ENCODE data around the gene CCDC86.
A peak's percentile ranks its signal among the peaks of the same experiment; 100 is the strongest.

The CCDC86 gene

DNA sequence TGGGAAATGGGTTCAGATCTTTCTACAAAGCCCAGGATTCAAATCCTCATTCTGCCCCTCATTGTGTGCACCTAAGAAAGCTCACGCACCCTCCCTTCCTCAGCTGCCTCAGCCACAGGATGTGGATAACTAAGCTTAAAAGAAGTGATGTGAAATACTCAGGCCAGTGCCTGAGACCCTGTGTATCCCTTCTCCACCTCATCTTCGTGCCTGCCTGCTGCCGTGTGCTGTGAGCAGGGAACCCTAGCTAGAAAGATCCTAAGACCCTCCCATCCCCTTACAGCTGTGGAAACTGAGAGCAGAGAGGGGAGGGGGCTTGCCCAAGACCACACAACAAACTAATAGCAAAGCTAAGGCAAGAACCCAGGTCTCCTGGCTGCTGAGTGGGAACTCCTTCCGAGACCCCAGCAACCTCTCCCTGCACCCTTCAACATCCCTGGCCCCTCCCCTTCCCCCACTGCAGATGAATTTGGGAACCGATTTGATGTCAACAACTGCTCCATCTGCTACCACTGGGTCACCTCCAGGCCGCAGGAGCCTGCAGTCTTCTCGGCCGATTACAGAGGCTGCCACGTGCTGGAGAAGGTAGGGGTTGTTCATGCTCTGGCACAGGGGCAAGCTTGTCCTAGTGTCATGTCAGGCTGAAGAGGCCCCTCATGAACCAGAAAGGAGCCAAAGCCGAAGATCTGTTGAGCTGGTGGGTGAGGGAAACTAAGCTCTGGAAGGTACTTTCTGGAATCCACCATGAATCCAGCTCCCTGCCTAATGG is 27.0 kb downstream of the CCDC86 start:
- DNase-seq (ENCODE audit: low spot score in 2 of 2) (no peak), ATAC-seq (no peak)
- Mint-ChIP-seq H3K27ac (no peak overlapping the region), H3K4me1 (peaks cover 7% of the 10 kb centered on the region), H3K4me3 (no peak overlapping the region), H3K36me3 (no peaks in the 10 kb centered on the region), H3K9me3 (no peaks in the 10 kb centered on the region)

DNA sequence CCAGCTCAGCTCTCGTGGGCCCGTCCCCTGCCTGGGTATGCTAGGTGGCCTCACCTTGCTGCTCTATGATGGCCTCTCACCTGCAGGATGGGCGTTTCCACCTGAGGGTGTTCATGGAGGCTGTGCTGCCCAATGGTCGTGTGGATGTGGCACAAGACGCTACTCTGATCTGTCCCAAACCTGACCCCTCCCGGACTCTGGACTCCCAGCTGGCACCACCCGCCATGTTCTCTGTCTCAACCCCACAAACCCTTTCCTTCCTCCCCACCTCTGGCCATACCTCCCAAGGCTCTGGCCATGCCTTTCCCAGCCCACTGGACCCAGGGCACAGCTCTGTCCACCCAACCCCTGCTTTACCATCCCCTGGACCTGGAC is 27.5 kb downstream of the CCDC86 start:
- H3K4me1 Mint-ChIP-seq = peaks cover 7% of the 10 kb centered on the region
- H3K4me3 Mint-ChIP-seq = no peak overlapping the region
- ATAC-seq = no peak
- no peak for DNase-seq (ENCODE audit: low spot score in 2 of 2)
- H3K36me3 Mint-ChIP-seq = no peaks in the 10 kb centered on the region
- no peaks in the 10 kb centered on the region for H3K9me3 Mint-ChIP-seq
- H3K27ac Mint-ChIP-seq = no peak overlapping the region

DNA sequence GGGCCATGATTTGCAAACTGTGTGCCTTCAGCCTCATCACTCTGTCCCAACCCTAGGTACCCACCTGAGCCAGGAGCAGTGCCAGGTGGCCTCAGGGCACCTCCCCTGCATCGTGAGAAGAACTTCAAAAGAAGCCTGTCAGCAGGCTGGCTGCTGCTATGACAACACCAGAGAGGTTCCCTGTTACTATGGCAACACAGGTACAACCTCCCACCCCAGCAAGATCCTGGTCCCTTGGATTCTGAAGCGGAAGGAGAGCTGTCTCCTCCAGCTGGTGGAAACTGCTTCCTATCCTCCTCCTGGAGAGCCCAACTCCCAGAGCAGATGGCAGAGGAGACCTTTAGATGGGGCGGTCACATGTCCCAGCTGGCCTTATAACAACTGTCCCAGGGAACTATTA is 28.4 kb downstream of the CCDC86 start:
- Mint-ChIP-seq H3K4me3 (no peak overlapping the region), H3K27ac (no peak overlapping the region)
- DNase-seq (ENCODE audit: low spot score in 2 of 2) = no peak

DNA sequence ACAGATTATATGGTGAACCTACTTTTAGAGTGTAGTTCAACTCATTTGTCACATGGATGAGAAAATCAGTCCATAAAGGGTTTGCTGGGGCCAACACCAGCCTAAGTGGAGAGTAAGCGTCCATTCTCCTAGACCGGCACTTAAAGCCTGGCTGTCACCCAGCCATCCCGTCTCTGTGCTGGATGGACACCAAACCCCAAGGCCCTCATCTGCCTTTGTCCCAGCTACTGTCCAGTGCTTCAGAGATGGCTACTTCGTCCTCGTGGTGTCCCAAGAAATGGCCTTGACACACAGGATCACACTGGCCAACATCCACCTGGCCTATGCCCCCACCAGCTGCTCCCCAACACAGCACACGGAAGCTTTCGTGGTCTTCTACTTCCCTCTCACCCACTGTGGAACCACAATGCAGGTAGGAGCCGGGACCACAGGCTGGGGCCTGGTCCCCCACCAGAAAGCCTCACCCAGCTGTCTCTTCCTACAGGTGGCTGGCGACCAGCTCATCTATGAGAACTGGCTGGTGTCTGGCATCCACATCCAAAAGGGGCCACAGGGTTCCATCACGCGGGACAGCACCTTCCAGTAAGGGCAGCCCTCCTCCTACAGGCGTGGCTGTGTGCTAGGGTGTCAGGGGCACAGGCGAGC is 28.9 kb downstream of the CCDC86 start:
- no peak overlapping the region for H3K27ac Mint-ChIP-seq
- no peak overlapping the region for H3K4me3 Mint-ChIP-seq
- H3K4me1 Mint-ChIP-seq = peaks cover 7% of the 10 kb centered on the region
- H3K36me3 Mint-ChIP-seq = no peaks in the 10 kb centered on the region
- ATAC-seq (no peak), DNase-seq (ENCODE audit: low spot score in 2 of 2) (no peak)
- no peaks in the 10 kb centered on the region for H3K9me3 Mint-ChIP-seq

More for the DNA sequence above, 28.4 kb downstream of the CCDC86 start:
- ATAC-seq = no peak
- H3K9me3 Mint-ChIP-seq = no peaks in the 10 kb centered on the region
- no peaks in the 10 kb centered on the region for H3K36me3 Mint-ChIP-seq
- peaks cover 7% of the 10 kb centered on the region for H3K4me1 Mint-ChIP-seq

DNA sequence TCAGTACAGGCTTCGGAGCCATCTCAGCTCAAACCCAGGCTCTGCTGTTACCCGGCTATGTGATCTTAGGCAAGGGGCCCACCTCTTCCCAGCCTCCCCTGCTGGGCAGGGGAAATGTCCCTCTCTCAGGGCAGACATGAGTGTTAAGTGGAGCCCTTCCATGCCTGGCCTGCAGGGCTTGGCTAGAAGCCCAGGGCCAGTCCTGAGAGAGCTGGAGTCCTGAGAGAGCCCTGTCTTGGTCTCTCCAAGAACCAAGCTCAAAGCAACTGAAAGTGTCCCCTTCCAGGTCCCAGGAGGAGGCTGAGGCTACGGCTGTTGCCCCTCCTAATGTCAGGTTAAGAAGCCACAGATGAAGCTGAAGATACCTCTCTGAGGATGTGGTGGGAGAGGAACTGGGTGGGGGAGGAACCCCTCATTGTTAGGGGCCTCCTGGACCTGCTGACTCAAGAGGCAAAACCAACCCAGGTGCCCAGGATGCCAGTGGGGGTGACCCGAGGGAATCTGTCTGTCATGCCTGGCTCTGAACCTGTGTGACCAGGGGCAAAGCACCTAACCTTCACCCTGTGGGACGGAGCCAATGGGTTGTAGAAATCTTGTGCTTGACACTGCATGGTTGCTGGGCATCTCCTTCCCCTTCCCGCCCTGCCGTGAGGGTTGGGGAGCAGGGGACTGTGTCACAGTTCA is 29.6 kb downstream of the CCDC86 start:
- Mint-ChIP-seq H3K36me3 (no peaks in the 10 kb centered on the region), H3K4me1 (peaks cover 7% of the 10 kb centered on the region), H3K9me3 (no peaks in the 10 kb centered on the region), H3K27ac (no peak overlapping the region), H3K4me3 (no peak overlapping the region)
- no peak for DNase-seq (ENCODE audit: low spot score in 2 of 2)
- no peak for ATAC-seq

- Mint-ChIP-seq H3K4me1 (peaks cover 7% of the 10 kb centered on the region), H3K27ac (no peak overlapping the region), H3K4me3 (no peak overlapping the region), H3K36me3 (no peaks in the 10 kb centered on the region), H3K9me3 (no peaks in the 10 kb centered on the region)
- DNase-seq (ENCODE audit: low spot score in 2 of 2) (no peak), ATAC-seq (no peak)
Measured at GRCh38 chr11:60872124-60872960, 30.4 kb downstream of the CCDC86 start.

DNA sequence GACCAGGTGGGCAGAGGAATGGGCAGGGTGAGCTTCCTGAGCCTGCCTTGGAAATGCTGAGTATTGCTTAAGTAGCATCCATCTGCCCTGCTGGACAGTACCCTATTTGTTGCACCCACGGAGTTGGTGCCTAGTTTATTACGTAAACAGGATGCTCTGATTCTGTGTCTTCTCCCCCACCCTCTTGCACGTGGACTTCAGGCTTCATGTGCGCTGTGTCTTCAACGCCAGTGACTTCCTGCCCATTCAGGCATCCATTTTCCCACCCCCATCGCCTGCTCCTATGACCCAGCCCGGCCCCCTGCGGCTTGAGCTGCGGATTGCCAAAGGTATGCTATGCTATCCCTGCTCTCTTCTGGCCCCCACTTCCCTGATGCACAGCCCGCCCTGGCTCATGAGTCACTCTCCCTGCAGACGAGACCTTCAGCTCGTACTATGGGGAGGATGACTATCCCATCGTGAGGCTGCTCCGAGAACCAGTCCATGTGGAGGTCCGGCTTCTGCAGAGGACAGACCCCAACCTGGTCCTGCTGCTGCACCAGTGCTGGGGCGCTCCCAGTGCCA is 31.1 kb downstream of the CCDC86 start:
- no peak for ATAC-seq
- DNase-seq (ENCODE audit: low spot score in 2 of 2) = no peak
- peak overlapping the region; percentile 56 for H3K27ac Mint-ChIP-seq
- no peaks in the 10 kb centered on the region for H3K9me3 Mint-ChIP-seq
- peaks cover 7% of the 10 kb centered on the region for H3K4me1 Mint-ChIP-seq
- H3K36me3 Mint-ChIP-seq = no peaks in the 10 kb centered on the region
- H3K4me3 Mint-ChIP-seq = no peak overlapping the region

DNA sequence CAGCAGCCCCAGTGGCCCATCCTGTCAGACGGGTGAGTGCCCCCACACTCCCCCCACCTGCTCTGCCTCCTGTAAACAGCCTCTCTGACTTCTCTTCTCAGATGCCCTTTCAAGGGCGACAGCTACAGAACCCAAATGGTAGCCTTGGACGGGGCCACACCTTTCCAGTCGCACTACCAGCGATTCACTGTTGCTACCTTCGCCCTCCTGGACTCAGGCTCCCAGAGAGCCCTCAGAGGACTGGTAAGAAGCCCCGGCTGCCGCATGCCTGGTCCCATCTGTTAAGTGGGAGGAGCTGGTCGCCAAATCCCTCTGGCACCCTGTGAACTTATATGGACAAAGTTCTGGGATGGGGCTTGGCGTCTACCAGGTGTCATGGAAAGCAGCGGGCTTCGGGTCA is 31.6 kb downstream of the CCDC86 start:
- no peak for ATAC-seq
- H3K27ac Mint-ChIP-seq = peak overlapping the region; percentile 56
- peaks cover 7% of the 10 kb centered on the region for H3K4me1 Mint-ChIP-seq
- DNase-seq (ENCODE audit: low spot score in 2 of 2) = no peak
- H3K36me3 Mint-ChIP-seq = peaks cover 3% of the 10 kb centered on the region
- no peak overlapping the region for H3K4me3 Mint-ChIP-seq
- no peaks in the 10 kb centered on the region for H3K9me3 Mint-ChIP-seq

DNA sequence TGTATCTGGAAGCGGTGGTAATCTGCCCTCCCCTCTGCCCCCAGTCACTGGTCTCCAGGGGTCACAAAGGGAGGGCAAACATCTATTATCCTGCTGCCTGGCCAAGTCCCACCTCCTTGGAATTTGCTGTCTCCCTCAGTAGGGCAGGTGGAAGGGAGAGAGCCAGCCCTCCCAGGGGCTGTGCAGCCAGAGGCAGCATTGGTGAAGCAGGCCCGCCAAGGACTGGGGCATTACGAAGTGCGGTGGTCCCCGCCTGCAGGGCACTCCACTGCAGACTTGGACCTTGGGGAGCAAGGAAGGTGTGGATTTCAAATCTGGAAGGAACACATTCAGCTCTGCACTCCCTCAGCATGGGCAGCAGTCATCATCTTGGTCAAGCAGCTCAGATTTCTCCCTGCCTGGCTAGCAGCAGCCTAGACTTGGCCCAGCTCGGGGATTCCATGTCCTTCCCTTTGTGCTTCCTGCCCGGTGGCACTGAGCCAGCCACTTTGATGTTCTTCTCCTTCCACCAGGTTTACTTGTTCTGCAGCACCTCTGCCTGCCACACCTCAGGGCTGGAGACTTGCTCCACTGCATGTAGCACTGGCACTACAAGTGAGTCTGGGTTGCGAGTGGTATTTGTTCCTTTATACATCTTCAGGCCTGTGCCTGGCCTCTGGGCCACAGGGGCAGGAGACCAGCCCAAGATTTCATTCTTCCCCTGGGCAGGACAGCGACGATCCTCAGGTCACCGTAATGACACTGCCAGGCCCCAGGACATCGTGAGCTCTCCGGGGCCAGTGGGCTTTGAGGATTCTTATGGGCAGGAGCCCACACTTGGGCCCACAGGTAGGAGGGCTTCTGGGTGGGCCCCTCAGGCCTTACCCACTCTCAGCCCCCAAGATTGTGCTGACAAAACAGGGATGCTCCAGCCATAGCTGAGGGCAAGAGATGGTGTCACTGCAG is 32.8 kb downstream of the CCDC86 start:
- peaks cover 14% of the 10 kb centered on the region for H3K36me3 Mint-ChIP-seq
- DNase-seq (ENCODE audit: low spot score in 2 of 2) (no peak), ATAC-seq (no peak)
- no peaks in the 10 kb centered on the region for H3K9me3 Mint-ChIP-seq
- no peak overlapping the region for H3K27ac Mint-ChIP-seq
- H3K4me1 Mint-ChIP-seq = peaks cover 7% of the 10 kb centered on the region
- no peak overlapping the region for H3K4me3 Mint-ChIP-seq

DNA sequence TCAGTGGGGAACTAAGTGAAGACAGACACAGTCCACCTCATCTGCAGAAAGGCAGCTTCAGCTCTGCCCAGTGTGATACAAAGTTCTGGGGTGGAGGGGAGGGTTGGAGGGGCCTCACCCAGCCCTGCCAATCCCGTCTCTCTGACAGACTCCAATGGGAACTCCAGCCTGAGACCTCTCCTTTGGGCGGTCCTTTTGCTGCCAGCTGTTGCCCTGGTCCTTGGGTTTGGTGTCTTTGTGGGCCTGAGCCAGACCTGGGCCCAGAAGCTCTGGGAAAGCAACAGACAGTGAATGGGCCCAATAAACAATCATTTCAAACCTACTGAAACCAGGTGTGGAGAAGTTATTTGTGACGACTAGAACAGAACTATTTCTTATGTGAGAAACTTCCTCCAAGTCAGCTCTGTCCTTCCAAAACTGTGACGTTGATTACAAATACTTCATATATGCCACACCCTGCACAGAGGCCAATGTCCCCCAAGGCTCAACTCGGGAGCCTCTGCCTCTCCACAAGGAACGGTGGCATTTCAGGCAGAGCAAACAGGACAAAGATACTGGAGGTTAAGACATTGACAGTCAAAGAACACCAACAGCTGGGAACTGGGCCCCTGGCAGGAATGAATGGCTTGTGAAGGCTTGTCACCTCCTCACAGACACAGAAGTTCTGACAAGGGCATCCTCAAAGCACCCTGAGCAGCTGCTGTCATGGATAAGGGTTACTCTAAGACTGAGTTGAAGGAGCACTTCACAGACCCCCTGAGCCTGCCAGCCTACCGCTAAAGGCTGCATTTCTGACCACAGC is 33.7 kb downstream of the CCDC86 start:
- Mint-ChIP-seq H3K4me1 (peaks cover 7% of the 10 kb centered on the region), H3K9me3 (no peaks in the 10 kb centered on the region), H3K36me3 (peaks cover 15% of the 10 kb centered on the region), H3K27ac (no peak overlapping the region), H3K4me3 (no peak overlapping the region)
- DNase-seq (ENCODE audit: low spot score in 2 of 2) (no peak), ATAC-seq (no peak)

DNA sequence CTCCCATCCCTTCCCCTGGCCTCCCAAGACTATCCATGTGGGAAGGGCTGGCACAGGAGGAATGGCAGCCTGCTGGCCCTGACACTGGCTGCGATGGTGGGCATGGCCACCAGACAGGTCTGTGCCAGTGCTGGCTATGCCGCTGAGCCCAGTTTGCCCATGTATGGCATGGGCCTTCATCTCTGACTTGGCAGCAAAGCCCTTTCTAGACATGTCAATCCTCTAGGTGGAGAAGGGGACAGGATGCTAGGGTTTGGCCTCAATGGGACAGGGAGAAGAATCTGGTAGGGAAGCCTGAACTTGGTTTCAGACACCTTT is 34.2 kb downstream of the CCDC86 start:
- H3K4me1 Mint-ChIP-seq = peaks cover 7% of the 10 kb centered on the region

GRCh38 chr11:60878245-60879101 is 36.6 kb downstream of the CCDC86 start:
- Mint-ChIP-seq H3K9me3 (no peaks in the 10 kb centered on the region), H3K36me3 (peaks cover 33% of the 10 kb centered on the region), H3K4me3 (no peak overlapping the region), H3K4me1 (peaks cover 2% of the 10 kb centered on the region), H3K27ac (no peak overlapping the region)
- ATAC-seq (no peak), DNase-seq (ENCODE audit: low spot score in 2 of 2) (no peak)

More for the DNA sequence above, 34.2 kb downstream of the CCDC86 start:
- ATAC-seq (no peak), DNase-seq (ENCODE audit: low spot score in 2 of 2) (no peak)
- Mint-ChIP-seq H3K27ac (no peak overlapping the region), H3K4me3 (no peak overlapping the region), H3K9me3 (no peaks in the 10 kb centered on the region), H3K36me3 (peaks cover 20% of the 10 kb centered on the region)

- H3K36me3 Mint-ChIP-seq = peaks cover 39% of the 10 kb centered on the region
- no peaks in the 10 kb centered on the region for H3K9me3 Mint-ChIP-seq
- DNase-seq (ENCODE audit: low spot score in 2 of 2) (no peak), ATAC-seq (no peak)
- no peak overlapping the region for H3K4me3 Mint-ChIP-seq
- H3K27ac Mint-ChIP-seq = no peak overlapping the region
- peaks cover 9% of the 10 kb centered on the region for H3K4me1 Mint-ChIP-seq
Measured at GRCh38 chr11:60879104-60879503, 37.2 kb downstream of the CCDC86 start.
